CD4-positive, alpha-beta T cell treated with Interleukin-17A for 1 hour (primary cell): ENCODE data around the gene ARID1A.

Source experiments
- DNase-seq: peaks from one replicate; pipeline ENCODE4 v3.0.0-alpha.2; 2020

Gene ARID1A

DNA sequence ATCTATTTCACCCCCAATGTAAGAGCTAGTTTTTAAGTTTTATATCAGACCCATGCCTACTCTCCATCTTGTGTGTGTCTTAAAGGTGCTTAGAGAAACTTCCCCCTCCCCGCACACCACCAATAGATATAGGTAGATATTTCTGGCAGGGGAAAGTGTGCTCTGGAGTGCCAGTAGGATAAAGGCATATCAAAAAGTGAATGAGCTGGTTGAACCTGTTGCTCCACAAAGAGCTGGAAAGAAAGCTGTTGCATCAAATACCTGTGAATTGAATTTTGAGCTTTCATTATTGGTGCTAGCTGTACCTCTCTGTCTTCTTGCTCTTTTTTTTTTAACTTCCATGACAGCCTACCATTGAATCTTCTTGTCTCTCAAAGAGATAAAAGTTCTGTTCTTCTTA, 32.8 kb downstream of the ARID1A start:
- DNase-seq: no peak

DNA sequence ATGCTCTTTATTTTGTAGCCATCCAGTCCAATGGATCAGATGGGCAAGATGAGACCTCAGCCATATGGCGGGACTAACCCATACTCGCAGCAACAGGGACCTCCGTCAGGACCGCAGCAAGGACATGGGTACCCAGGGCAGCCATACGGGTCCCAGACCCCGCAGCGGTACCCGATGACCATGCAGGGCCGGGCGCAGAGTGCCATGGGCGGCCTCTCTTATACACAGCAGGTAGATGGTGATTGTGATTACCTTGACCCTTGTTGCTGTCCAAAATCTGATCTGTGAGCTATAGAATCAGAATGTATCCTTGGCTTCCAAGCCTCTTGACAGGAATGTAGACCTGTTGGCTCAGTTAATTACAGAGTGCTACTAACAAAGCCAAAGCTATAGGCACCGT, 33.8 kb downstream of the ARID1A start:
- DNase-seq: no peak

DNA sequence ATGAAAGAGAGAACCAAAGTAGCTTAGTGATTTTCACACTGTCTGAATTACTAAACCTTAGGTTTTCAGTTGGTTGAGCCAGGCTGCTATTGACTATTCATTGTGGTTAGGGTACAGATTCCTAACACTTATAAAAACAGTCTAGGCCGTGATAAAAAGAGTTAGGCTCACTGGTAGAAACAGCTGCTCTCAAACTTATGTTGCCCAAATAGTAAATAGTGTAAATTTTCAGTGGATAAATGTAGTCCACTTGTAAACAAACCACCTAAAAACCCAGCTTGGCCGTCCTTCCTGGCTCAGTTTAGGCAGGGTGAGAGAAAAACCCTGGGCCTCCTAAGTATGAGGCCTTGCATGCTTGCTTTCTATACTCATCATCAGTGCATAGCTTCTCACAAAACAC, 34.9 kb downstream of the ARID1A start:
- DNase-seq: no peak

DNA sequence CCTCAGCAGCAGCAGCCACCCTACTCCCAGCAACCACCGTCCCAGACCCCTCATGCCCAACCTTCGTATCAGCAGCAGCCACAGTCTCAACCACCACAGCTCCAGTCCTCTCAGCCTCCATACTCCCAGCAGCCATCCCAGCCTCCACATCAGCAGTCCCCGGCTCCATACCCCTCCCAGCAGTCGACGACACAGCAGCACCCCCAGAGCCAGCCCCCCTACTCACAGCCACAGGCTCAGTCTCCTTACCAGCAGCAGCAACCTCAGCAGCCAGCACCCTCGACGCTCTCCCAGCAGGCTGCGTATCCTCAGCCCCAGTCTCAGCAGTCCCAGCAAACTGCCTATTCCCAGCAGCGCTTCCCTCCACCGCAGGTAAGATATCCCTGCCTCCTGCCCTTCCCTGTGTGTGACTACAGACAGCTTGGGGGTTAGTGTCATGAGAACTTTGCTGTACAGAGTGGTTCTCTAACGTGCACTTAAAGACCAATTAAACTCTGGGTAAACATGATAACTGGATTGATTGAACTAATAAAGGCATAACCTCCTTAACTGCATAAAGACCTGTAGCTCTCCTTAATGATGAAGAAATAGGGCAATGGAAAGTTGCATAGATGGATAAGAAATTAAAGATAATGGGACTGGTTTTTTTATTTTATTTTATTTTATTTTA, 35.6 kb downstream of the ARID1A start:
- DNase-seq: no peak

DNA sequence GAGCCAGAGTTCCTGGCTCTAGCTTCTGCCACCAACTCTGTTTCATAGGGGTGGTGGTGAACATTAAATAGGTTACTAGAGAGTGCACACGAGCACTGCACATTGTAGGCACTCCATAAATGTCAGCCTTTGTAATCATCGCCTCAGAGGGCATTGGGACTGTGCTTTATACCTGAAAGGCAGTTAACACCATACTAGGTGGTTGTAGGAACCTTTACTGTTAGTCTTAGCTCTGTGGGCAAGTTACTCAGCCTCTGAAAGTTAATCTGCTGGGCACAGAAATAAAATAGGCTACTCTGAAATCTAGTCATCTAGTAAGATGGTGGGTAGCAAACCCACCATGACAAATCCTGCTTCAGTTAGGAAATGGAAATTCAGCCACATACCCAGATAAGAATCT, 37.6 kb downstream of the ARID1A start:
- DNase-seq: no peak

DNA sequence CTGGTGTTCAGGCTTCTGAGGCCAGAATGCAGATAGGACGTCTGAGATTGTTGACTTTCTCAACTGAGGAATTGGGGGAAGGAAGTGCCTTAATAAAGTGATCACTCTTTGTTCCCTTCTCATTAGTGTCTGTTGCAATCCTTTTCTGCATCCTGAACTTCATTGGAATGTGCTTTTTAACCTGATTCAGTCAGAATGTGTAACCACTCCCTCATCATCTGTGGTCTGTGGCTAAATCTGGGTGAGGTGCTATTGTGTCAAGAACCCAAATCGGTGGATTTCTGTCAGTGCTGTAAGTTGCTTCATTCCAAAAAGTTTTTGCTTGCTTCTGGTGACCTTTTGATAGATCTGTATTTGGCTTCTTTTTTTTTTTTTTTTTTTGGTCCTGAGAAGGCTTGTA, 38.2 kb downstream of the ARID1A start:
- peak; percentile 38 for DNase-seq

DNA sequence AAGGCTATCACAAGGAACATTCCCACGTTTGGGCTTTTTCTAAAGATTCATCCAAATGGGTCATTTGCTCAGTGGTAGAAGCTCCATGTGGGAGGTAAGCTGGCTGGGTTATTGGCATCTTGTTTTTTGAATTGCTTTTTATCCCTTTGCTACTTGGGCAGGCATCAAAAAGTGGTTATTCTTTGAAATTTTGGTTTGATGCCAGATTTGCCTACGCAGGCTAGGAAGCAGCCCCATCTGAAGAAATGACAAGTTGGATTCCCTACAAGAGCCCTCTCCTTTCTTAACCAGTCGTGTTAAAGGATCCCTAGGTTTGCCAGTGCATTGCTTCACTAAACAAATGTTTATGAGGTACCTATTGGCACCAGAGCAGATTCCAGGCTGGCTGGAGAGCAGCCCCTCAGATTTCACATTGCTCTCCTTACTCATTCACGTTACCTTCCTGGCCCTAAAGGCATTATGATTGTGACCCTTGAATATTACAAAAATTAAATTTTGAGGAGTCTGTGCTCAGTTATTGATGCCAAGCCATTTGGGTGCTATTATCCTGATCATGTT, 38.8 kb downstream of the ARID1A start:
- DNase-seq: no peak

DNA sequence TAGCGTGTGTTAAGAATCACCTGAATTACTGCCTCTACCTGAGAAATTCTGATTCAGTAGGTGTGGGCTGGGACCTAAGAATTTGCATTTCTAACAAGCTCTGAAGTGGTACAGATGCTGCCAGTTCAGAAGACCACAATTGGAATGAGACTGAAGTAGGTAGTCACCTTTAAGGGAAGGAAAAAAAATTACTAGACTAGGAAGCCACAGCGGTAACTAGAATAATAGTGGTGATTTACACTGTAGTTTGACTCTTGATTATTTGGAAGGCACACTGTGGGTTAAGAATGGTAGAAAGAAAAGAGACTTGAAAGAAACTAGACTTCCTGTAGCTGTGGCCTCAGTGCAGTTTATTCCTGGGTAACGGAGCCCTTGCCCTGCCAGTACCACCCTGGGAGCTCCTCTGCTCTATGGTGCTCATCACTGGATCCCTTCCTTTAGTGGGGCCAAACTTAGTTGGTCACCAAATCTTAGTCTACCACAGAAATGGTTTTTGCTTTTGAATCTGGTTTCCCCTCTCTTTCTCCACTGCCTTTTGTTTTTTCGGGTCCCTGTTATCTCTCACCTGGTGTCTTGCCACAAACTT, 43.6 kb downstream of the ARID1A start:
- peak; percentile 46 for DNase-seq

DNA sequence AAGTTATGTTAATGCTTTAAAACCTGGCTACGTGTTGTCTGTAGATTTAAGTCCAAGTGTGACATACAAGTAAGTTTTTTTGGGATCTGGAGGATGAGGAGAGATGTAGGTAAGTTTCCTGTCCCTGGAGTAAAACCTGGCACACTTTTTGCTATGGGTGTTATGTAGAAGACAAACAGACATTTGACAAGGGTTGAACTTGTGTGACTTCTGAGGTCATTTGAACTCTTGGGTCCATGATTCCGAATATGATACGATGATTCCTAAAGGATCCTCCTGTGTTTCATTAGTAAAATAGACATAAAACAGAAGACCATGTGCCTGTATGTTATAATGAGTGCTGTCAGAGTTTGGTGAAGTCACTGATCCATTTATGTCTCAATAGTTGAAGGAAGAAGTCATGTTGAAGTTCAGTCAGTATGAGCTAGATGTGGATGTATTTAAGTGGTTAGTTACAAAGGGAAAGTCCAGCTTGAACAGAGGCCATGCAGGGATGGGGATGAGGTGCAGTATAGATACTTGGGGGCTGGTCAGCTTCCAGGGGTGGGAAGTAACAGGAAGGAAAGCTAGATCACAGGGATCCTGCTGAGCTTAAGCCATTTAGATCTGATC, 44.3 kb downstream of the ARID1A start:
- no peak for DNase-seq

DNA sequence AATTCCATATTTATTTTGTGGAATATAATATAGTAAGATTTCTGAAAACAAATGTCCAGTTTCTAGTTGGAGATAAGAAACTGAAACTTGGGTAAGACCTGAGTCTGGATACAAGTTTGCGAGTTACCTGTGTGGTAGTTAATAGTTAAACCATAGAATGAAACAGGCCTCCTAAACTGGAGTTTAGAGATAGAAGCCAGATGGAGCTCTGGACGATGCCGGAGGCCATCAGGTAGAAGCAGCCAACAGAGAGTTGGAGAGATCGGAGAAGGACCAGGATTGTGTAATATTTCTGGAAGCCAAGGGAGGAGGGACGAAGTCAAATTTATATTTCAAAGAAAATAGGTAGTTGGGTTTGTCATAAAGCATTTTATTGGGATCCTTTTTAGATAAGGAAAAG, 45.1 kb downstream of the ARID1A start:
- no peak for DNase-seq

DNA sequence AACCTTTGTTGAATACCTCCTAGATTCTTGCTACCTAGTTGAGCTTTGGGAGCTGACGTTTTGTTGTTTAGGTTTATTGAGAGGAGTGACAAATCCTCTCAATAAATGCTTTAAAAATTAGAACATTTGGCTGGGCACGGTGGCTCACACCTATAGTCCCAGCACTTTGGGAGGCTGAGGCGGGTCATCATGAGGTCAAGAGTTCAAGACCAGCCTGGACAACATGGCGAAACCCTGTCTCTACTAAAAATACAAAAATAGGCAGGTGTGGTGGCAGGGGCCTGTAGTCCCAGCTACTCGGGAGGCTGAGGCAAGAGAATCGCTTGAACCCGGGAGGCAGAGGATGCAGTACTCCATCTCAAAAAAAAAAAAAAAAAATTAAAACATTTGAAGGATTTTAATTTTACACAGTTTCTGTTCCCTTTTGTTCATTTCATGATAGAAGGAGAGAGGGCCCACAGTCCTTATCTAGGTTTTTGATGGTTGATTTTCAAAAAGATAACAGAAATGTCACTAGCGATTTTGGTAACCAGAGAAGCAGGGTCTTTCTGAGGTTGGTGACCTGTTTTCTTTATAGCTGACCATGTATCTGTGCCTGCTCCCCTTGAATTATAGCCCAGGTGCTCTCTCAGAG, 47.7 kb downstream of the ARID1A start:
- no peak for DNase-seq

DNA sequence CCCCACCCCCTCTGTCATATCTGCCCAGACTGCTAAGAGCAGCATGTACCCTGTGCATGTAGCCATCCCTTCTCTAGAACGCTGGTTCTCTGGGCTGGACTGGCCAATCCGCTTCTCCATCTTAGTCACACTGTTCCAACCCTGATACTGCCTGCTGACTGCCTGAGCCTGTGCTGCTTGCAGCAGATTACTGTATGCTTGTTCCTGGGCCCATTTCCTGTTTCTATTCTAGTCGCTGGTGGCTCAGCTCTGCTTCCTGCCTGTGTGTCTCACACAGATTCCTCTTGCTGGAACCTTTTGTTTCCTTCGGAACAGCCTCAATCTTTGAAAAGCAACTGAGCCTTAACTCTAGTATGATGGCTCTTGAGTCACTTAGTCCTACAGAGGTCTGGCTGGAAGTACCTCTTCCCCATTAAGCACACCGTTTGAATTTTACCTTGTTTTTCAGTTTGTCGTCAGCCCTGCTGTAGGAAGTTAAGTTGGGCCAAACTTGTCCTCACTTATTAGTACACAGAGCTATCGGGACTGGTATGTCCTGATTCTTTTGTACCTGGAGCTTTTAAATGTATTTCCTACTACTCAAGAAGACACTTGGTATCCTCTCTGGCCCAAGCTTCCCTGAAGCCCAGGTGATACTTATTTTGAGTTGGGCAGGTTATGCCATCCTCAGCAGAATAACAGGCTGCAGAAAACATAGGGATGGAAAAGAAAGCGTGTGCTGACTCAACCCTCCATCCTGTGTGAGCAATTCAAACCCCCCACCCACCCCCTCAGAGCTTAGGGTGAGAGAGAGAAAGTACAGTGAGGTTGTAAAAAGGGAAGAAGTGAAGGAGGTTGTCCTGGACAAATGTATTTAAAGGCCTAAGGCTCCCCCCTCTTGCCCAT, 48.5 kb downstream of the ARID1A start:
- DNase-seq: peak; percentile 95

DNA sequence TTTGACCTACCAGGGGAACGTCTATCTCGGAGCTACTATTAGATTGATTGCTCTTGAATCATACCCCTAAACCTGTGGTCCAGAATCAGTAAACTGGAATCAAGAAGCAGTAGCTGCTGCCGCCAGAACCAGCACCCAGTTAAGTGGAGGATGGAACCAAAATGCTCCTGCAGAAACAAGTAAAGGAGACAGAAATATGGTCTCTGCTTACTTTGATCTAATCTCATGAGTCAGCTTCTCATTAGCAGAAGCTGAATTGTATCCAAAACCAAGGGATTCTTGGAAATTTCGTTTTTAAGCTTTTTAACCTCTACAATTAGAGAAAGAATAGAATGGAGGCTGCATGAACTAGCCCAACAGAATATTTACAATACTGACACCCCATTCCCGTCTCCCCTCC, 49.4 kb downstream of the ARID1A start:
- DNase-seq: no peak

DNA sequence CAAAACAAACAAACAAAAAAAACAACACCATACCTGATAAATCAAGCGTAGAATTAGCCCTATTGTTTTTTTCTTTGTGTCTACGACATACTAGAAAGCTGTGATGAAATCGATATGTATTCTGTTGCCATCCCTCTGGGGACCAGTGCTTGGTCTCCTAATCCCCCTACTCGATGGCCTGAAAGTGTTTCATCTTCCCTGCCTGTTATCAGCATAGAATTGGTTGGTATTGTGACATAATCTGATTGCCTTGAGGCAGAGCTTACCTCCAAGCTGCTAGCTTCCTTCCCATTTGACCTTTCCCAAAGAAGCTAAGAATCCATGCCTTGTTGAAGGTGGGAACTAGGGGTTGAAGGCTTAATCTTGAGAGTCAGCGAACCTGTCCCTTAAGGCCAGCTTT, 51.2 kb downstream of the ARID1A start:
- no peak for DNase-seq

DNA sequence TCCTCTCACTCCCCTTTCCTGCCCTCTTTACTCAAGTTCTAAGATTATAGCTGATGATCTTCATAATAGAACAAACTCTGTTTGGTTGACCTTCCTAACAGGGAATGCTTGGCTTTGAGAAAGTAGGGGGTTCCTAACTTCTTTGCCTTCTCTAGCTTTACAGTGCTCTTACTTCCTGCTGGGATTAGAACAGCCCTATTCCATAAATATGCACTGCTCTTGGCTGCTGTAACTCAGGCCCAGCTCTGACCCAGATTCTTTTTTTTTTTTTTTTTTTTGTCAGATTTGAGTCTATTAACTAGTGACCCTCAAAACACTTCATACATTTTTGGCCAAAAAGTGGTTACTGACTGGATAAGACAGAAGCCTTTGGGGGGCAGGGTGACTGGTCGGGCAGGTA, 52.5 kb downstream of the ARID1A start:
- no peak for DNase-seq

DNA sequence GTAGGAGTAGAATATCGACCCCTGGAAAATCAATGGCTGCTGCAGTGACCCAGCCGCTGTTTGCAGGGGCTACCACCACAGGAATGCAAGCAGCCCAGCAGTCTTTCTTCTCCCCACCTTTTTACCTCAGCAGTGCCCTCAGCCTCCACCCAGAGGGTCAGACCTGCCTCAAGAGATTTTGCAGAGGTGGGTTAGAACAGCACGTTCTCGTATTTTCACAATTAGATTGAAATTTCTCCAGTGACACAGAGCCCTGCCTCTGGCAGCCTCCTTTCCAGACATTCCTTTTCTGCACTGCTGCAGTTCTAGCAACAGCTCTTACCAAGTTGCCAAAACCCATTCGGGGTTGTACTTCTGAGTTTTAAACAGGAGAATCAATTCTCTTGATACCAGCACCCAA, 53.6 kb downstream of the ARID1A start:
- no peak for DNase-seq

DNA sequence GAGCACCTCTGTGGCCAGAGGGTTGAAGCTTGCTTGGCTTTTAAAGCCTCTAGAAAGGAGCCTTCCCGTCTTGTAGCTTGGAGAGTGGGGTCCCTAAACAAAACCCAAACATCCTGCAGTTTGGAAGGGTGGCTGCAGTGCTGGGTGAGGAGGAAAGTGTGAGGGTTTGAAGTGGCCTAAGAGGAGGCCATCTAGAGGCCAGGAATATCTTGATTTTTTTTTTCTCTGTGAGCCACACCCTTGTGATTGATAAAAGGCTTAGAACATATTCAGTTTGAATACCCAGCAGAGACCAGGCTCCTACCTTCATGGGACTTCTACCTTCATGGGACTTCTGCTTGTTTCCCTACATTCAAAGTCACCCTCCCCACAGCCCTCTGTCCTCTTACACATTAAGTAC, 54.6 kb downstream of the ARID1A start:
- no peak for DNase-seq

DNA sequence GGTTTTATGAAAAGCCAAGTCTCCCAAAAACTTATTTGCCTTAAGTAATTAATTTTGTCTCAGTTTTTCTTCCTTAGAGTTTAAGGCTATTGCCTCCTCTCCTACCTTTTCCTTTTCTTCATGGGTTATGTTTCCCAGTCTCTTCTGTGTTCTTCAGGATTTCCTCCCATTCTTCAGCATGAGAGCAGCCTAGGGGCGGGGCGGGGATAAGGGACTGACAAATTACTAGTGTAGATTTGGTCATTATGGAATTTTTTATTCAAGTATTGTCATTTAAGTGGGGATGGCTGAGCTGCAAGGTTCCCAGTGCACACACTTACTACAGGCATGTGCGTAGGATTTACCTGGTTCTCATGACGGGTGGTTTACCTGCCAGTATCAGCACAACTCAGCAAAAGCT, 56.7 kb downstream of the ARID1A start:
- DNase-seq: no peak

DNA sequence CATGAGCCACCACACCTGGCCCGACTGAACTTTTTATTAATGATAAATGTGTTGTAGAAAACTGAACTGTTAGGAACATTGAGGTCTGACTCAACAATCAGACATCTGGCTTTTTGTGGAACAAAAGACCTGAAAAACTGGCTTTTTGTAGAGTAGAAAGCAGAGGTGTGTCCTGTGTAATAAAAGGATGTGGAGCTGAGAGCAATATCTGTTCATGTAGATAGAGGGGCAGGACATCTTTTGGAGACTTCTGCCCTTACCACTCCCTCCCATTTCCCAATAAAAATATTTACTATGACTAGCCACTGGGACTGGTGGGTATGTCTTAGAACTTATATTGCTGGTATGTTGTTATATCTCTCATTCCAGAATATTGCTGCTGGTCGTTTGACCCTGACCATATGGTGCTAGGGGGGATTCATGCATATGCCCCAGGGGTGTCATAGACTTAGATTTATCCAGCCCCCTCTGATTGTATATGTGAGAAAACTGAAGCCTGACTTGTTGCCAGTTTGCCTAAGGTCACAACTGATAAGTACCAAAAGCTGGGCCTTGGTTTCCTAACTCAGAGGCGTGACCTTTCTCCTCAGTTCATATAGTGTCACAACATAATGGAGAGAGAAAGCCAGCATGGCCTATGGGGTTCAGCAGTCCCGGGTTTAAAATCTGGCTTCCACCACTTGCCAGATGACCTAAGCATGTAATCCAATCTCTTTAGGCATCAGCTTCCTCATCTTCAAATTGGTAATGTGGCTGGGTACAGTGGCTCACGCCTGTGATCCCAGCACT, 58.5 kb downstream of the ARID1A start:
- no peak for DNase-seq

DNA sequence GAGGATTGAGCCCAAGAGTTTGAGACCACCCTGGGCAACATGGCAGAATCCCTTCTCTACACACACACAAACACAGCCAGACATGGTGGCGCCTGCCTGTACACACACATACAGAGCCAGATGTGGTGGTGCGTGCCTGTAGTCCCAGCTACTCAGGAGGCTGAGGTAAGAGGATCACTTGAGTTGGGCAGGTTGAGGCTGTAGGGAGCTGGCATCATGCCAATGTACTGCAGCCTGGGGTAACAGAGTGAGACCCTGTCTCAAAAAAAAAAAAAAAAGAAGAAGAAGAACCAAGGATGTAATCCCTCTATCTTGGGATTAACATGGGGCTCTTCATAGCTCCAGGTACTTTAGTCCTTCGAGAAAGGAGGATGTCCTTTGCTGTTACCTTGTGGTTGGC, 62.5 kb downstream of the ARID1A start:
- no peak for DNase-seq

DNA sequence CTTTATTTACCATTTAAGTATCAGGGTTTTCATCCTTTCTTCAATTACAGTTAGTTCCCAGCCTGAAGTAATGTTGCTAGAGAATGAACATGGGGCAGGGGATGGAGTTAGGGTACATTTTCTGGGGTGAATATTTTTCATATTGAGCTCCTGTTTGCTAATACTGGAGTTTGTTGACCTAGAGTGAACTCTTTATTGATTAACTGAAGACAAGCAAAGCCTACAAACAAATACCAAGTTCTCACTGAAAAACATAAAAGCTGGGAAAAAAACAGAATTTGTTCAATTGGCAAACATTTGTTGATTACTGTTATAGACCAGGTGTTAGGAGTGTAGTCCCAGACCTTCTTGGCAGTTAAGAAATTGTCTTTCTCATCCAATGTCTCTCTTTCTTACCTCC, 63.7 kb downstream of the ARID1A start:
- DNase-seq: no peak

DNA sequence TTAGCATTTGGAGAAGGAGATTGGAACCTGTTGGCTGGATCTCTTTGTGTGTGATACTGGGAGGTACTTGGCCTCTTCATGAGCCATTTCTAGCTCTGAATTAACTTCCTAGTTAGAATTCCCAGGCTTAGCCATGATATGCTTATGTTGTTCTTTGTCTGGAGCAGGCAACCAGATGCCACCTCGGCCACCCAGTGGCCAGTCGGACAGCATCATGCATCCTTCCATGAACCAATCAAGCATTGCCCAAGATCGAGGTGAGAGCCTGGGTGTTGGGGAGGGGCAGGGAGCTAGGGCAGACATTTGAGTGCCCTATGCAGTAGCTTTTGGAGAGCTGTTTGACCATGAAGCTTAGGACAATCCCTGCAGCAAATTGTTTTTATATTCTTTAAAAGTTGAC, 65.4 kb downstream of the ARID1A start:
- no peak for DNase-seq
